Body of pancreas (tissue), 4 donors: Measurements from ENCODE around the gene ANO3.

Source experiments
- POLR2A ChIP-seq, 3 donors: fragments of 450-650 bp; IDR thresholded peaks; one replicate each; pipeline ENCODE4 v1.6.1; 2016; ENCODE audit warnings: antibody characterized with exemption in 3 of 3, mild to moderate bottlenecking in 2 of 3
- TF ChIP-seq, protein P1 (sequence below), 7 experiments: fragments of 450-650 bp in 4 of 7; fragments of 200-600 bp in 3 of 7; sonication (generic) in 3 of 7; IDR thresholded peaks; one replicate each; pipeline ENCODE4 v1.5.1; 2016 to 2019; ENCODE audit warnings: antibody characterized with exemption in 7 of 7

DNA sequence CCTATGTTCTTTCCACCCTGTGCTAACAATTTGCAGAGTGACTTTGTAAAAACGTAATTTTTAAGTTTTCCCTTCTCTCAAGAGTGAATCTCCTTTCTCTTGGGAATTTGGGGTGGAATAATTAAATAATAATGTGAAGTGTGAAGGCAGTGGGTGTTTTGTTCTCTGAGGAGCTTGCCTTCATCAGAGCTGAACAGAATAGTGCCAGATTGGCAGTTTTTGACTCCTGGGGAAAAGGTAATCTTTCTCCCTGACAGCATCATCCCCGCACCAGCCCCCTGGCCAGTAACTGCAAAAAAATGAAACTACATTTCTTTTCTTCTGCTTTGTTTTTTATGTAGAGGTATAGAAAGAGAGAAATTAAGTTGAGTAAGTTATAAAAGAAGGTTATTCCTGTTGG is 180.3 kb downstream of the ANO3 start:
- TF ChIP-seq, protein P1, sequence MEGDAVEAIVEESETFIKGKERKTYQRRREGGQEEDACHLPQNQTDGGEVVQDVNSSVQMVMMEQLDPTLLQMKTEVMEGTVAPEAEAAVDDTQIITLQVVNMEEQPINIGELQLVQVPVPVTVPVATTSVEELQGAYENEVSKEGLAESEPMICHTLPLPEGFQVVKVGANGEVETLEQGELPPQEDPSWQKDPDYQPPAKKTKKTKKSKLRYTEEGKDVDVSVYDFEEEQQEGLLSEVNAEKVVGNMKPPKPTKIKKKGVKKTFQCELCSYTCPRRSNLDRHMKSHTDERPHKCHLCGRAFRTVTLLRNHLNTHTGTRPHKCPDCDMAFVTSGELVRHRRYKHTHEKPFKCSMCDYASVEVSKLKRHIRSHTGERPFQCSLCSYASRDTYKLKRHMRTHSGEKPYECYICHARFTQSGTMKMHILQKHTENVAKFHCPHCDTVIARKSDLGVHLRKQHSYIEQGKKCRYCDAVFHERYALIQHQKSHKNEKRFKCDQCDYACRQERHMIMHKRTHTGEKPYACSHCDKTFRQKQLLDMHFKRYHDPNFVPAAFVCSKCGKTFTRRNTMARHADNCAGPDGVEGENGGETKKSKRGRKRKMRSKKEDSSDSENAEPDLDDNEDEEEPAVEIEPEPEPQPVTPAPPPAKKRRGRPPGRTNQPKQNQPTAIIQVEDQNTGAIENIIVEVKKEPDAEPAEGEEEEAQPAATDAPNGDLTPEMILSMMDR (IDR thresholded peaks at IDR 0.05) = no peak
- no peak for TF ChIP-seq POLR2A (IDR thresholded peaks at IDR 0.05)
